HEK293 (cell line): ENCODE data around the gene AGAP1.

Experiments
- CTCF ChIA-PET: fragments of 350-600 bp; formaldehyde crosslinking; extraction: SDS; loops from one replicate; lab custom pipeline; 2021; ENCODE audit warnings: antibody characterized with exemption; lab: Yijun Ruan, JAX
- POLR2A ChIA-PET: fragments of 300-600 bp; formaldehyde crosslinking; extraction: SDS; loops from one replicate; lab custom pipeline; 2020; ENCODE audit warnings: antibody characterized with exemption, inconsistent platforms; lab: Yijun Ruan, JAX
- H3K27ac ChIP-seq: fragments of 200-500 bp; sonication (Bioruptor generic); 2 replicates; pipeline ENCODE4 v1.5.1; 2014; ENCODE audit warnings: low read depth, low read length, control low read depth, inconsistent platforms; ENCODE audit errors: extremely low read depth
- H3K36me3 ChIP-seq, 2 experiments: fragments of 200-500 bp in 1 of 2; sonication (Bioruptor generic) in 1 of 2; 1 replicate in 1 of 2; 2 replicates in 1 of 2; pipeline ENCODE4 v1.5.1; 2014 to 2017; ENCODE audit warnings: inconsistent platforms in 2 of 2, low read length in 2 of 2; ENCODE audit not compliant: control insufficient read depth in 2 of 2, insufficient read depth in 1 of 2
- H3K4me1 ChIP-seq: fragments of 200-500 bp; sonication (Bioruptor generic); 2 replicates; pipeline ENCODE4 v1.5.1; 2014; ENCODE audit warnings: mild to moderate bottlenecking, low read length, inconsistent platforms; ENCODE audit not compliant: control insufficient read depth, insufficient read depth
- H3K4me3 ChIP-seq: 2 replicates; pipeline ENCODE4 v1.5.1; 2011; ENCODE audit warnings: low read depth, mild to moderate bottlenecking, control low read depth, low read length, moderate library complexity
- H3K9me3 ChIP-seq: fragments of 200-500 bp; sonication (Bioruptor generic); 2 replicates; pipeline ENCODE4 v1.5.1; 2014; ENCODE audit warnings: low read depth, low read length, inconsistent platforms; ENCODE audit not compliant: control insufficient read depth, insufficient read depth
- GLI4 ChIP-seq: fragments of 450-650 bp; formaldehyde crosslinking; IDR thresholded peaks from 2 replicates; pipeline ENCODE4 v1.5.1; 2016; ENCODE audit warnings: missing biosample characterization, missing genetic modification characterization
- MEIS1 ChIP-seq: sonication (generic); formaldehyde crosslinking; IDR thresholded peaks from 2 replicates; pipeline ENCODE4 v1.8.1; 2022; ENCODE audit warnings: missing genetic modification reagents, mild to moderate bottlenecking, borderline replicate concordance
- PRDM1 ChIP-seq: fragments of 450-650 bp; formaldehyde crosslinking; IDR thresholded peaks from 2 replicates; pipeline ENCODE4; 2016; ENCODE audit warnings: missing biosample characterization, missing genetic modification characterization
- REPIN1 ChIP-seq: fragments of 450-650 bp; formaldehyde crosslinking; IDR thresholded peaks from 2 replicates; pipeline ENCODE4 v1.5.1; 2017; ENCODE audit warnings: missing biosample characterization, missing genetic modification characterization, low read depth
- SCRT1 ChIP-seq: fragments of 450-650 bp; formaldehyde crosslinking; IDR thresholded peaks from 2 replicates; pipeline ENCODE4 v1.5.1; 2016; ENCODE audit warnings: missing biosample characterization, missing genetic modification characterization, borderline replicate concordance
- TCF7L2 ChIP-seq: IDR thresholded peaks from 2 replicates; pipeline ENCODE4 v1.6.1; 2011; ENCODE audit warnings: low read depth, mild to moderate bottlenecking, inconsistent platforms, low read length, moderate library complexity, borderline replicate concordance
- ZNF16 ChIP-seq: fragments of 450-650 bp; formaldehyde crosslinking; IDR thresholded peaks from 2 replicates; pipeline ENCODE4 v1.5.1; 2016; ENCODE audit warnings: low read depth, missing biosample characterization, missing genetic modification characterization
- ZNF341 ChIP-seq: fragments of 450-650 bp; formaldehyde crosslinking; IDR thresholded peaks from 2 replicates; pipeline ENCODE4; 2016; ENCODE audit warnings: low read depth, missing biosample characterization, missing genetic modification characterization
- ZNF426 ChIP-seq: fragments of 450-650 bp; formaldehyde crosslinking; IDR thresholded peaks from 2 replicates; pipeline ENCODE4 v1.5.1; 2017; ENCODE audit warnings: missing biosample characterization, missing genetic modification characterization, mild to moderate bottlenecking, inconsistent platforms, moderate library complexity
- ZNF561 ChIP-seq: fragments of 450-650 bp; IDR thresholded peaks from 2 replicates; pipeline ENCODE4 v1.5.1; 2018; ENCODE audit warnings: missing biosample characterization, missing genetic modification characterization, borderline replicate concordance
- ZNF670 ChIP-seq: fragments of 450-650 bp; formaldehyde crosslinking; IDR thresholded peaks from 2 replicates; pipeline ENCODE4 v1.5.1; 2016; ENCODE audit warnings: missing biosample characterization, missing genetic modification characterization, low read depth
- ZNF843 ChIP-seq: fragments of 450-650 bp; formaldehyde crosslinking; IDR thresholded peaks from 2 replicates; pipeline ENCODE4 v1.5.1; 2016; ENCODE audit warnings: missing biosample characterization, missing genetic modification characterization
- TF ChIP-seq, protein P1 (sequence below): fragments of 450-650 bp; formaldehyde crosslinking; IDR thresholded peaks from 2 replicates; pipeline ENCODE4 v1.5.1; 2016; ENCODE audit warnings: missing biosample characterization, missing genetic modification characterization
- TF ChIP-seq, protein P2 (sequence below): fragments of 450-650 bp; formaldehyde crosslinking; IDR thresholded peaks from 2 replicates; pipeline ENCODE4 v1.5.1; 2016; ENCODE audit warnings: missing biosample characterization, missing genetic modification characterization, low read depth
- TF ChIP-seq, protein P3 (sequence below): fragments of 450-650 bp; formaldehyde crosslinking; IDR thresholded peaks from 2 replicates; pipeline ENCODE4 v1.5.1; 2017; ENCODE audit warnings: missing biosample characterization, missing genetic modification characterization

AGAP1 gene

DNA sequence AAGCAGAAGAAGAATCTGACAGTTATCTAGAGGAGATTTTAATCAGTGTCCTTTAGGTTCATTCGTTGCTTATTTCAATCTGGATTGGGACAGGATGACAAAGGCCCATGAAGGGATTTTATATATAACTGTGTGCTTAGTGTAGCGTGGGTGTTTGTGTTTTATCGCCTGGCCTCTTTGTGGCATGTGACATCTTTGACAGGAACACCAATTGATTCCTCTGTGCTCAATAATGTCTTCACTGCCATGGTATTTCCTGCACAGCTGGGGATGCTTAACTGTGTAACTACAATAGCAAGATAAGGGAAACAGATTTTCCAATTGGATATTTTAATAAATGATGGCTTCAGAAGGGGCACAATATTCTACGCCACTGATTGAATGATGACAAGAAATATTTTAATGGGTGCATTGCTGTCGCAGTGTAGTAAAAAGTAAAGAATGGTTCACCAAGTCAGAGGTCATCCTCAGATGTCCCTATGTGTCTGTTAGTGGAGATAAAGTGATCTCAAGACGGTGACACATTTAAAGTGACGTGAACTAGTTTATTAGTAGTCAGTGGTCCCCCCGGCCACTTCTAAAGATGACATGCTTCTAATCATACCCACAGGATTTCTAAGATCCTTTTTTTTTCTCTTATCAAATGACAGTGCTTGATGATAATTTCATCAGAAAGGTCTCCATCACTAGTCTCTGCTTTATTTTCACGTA, 160.4 kb downstream of the AGAP1 start:
- ChIA-PET CTCF (interaction anchor here (0.6 to 1.3 kb wide), 3 partner anchors 15 to 961 kb away, joined by 3 read pairs; no protein-coding TSS in a partner anchor), POLR2A (no interaction called here)
- no peaks in the 10 kb centered on the region; the same call in 1 of the 2 replicates for H3K4me1 ChIP-seq
- TF ChIP-seq SCRT1 (tag by site-specific recombination), result no peak
- TF ChIP-seq, protein P1, sequence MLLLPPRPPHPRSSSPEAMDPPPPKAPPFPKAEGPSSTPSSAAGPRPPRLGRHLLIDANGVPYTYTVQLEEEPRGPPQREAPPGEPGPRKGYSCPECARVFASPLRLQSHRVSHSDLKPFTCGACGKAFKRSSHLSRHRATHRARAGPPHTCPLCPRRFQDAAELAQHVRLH (tag by site-specific recombination), result no peak
- TF ChIP-seq, protein P2, sequence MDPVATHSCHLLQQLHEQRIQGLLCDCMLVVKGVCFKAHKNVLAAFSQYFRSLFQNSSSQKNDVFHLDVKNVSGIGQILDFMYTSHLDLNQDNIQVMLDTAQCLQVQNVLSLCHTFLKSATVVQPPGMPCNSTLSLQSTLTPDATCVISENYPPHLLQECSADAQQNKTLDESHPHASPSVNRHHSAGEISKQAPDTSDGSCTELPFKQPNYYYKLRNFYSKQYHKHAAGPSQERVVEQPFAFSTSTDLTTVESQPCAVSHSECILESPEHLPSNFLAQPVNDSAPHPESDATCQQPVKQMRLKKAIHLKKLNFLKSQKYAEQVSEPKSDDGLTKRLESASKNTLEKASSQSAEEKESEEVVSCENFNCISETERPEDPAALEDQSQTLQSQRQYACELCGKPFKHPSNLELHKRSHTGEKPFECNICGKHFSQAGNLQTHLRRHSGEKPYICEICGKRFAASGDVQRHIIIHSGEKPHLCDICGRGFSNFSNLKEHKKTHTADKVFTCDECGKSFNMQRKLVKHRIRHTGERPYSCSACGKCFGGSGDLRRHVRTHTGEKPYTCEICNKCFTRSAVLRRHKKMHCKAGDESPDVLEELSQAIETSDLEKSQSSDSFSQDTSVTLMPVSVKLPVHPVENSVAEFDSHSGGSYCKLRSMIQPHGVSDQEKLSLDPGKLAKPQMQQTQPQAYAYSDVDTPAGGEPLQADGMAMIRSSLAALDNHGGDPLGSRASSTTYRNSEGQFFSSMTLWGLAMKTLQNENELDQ (tag by site-specific recombination), result no peak
- no peak for TF ChIP-seq MEIS1 (CRISPR knock-in tag)
- no peak for TF ChIP-seq GLI4 (tag by site-specific recombination)
- H3K4me3 ChIP-seq, result no peak overlapping the region
- no peaks in the 10 kb centered on the region for H3K36me3 ChIP-seq
- no peaks in the 10 kb centered on the region for H3K9me3 ChIP-seq
- H3K27ac ChIP-seq, result no peak overlapping the region

DNA sequence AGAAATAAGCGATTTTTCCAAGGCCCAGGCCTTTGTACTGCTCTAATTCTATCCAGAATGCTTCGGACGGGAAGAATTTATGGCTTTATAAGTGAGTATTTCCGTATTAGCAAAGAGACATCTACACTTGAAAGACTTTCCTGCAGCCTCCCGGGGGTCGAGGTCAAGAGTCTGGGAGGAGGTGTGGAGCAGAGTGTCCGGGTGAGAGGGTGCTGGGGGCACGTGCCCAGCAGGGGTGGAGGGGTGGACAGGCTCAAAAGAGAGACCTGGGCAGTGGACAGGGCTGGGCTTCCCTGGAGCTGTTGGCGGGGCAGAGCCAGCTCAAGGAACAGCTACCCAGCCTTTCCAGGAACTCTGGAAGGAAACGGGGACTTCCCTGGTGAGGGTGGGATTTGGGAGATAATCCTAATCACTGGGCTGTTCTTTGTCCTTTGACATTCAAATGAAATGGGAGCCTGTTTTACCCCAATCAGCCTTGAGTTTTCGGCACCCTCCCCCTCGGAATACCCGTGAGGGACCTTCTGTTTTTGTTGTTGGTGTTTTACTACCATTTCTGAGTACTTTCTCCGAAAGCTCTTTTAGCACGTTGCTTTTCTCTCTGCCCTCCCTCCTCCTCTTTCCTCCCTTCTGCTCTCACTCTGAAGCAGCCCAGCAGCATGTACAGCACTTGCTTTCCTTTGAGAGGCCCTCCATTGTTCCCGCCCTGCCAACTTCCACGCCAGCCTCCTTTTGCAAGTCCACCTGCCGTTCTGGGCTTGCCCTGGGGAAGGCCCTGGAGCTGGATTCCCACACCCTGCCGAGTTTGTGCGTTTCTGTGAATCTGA, 164.7 kb downstream of the AGAP1 start:
- Histone ChIP-seq H3K36me3 (no peaks in the 10 kb centered on the region), H3K4me3 (no peak overlapping the region), H3K9me3 (no peaks in the 10 kb centered on the region), H3K4me1 (no peaks in the 10 kb centered on the region; the same call in 1 of the 2 replicates), H3K27ac (no peak overlapping the region)
- POLR2A ChIA-PET, result no interaction called here
- TF ChIP-seq ZNF16 (tag by site-specific recombination) (no peak), ZNF426 (tag by site-specific recombination) (no peak), ZNF843 (no peak), ZNF670 (tag by site-specific recombination) (no peak), PRDM1 (tag by site-specific recombination) (peak; percentile 14; the same call in 1 of the 2 replicates), TCF7L2 (peak; percentile 63; the same call in 1 of the 2 replicates), GLI4 (tag by site-specific recombination) (no peak), ZNF561 (tag by site-specific recombination) (no peak), REPIN1 (tag by site-specific recombination) (no peak), ZNF341 (tag by site-specific recombination) (peak; percentile 70; the same call in 1 of the 2 replicates)
- TF ChIP-seq, protein P3, sequence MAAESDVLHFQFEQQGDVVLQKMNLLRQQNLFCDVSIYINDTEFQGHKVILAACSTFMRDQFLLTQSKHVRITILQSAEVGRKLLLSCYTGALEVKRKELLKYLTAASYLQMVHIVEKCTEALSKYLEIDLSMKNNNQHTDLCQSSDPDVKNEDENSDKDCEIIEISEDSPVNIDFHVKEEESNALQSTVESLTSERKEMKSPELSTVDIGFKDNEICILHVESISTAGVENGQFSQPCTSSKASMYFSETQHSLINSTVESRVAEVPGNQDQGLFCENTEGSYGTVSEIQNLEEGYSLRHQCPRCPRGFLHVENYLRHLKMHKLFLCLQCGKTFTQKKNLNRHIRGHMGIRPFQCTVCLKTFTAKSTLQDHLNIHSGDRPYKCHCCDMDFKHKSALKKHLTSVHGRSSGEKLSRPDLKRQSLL (tag by site-specific recombination), result no peak
- CTCF ChIA-PET, result interaction anchor here (1.1 kb wide), 1 partner anchor 63 kb away, joined by 3 read pairs; no protein-coding TSS in a partner anchor
